H9 (cell line): ENCODE results near the gene UPF2. TPM values are rescaled to one million over a fixed set of nuclear protein-coding genes. Genes with fewer than 3 reads are reported as not detected.

Experiments
- DNase-seq: peaks from one replicate; pipeline ENCODE4 v3.0.0-alpha.2; 2017
- H2AFZ ChIP-seq: one replicate; pipeline ENCODE4 v1.6.1; 2013; ENCODE audit warnings: mild to moderate bottlenecking, low read length, control low read depth, moderate library complexity
- H2AK5ac ChIP-seq: 2 replicates; pipeline ENCODE4 v1.6.1; 2013; ENCODE audit warnings: low read length, control low read depth, mixed read lengths; ENCODE audit not compliant: insufficient read length
- H2BK120ac ChIP-seq: one replicate; pipeline ENCODE4 v1.6.1; 2013; ENCODE audit warnings: low read depth, mild to moderate bottlenecking, low read length, control low read depth, inconsistent platforms; ENCODE audit not compliant: poor library complexity, severe bottlenecking
- H2BK12ac ChIP-seq: 2 replicates; pipeline ENCODE4 v1.6.1; 2013; ENCODE audit warnings: low read length, control low read depth, mixed read lengths, low read depth; ENCODE audit not compliant: insufficient read length
- H2BK15ac ChIP-seq: 2 replicates; pipeline ENCODE4 v1.6.1; 2013; ENCODE audit warnings: low read depth, low read length, control low read depth
- H2BK20ac ChIP-seq: one replicate; pipeline ENCODE4 v1.6.1; 2013; ENCODE audit warnings: low read depth, mild to moderate bottlenecking, low read length, control low read depth, inconsistent platforms; ENCODE audit not compliant: poor library complexity, severe bottlenecking
- H2BK5ac ChIP-seq: 2 replicates; pipeline ENCODE4 v1.6.1; 2013; ENCODE audit warnings: low read length, control low read depth, mixed read lengths; ENCODE audit not compliant: insufficient read length
- H3K14ac ChIP-seq: 2 replicates; pipeline ENCODE4 v1.6.1; 2013; ENCODE audit warnings: low read length, control low read depth; ENCODE audit not compliant: insufficient read depth
- H3K18ac ChIP-seq: 2 replicates; pipeline ENCODE4 v1.6.1; 2013; ENCODE audit warnings: low read depth, mild to moderate bottlenecking, mixed read lengths, low read length, control low read depth; ENCODE audit not compliant: insufficient read length
- H3K23ac ChIP-seq: 2 replicates; pipeline ENCODE4 v1.6.1; 2013; ENCODE audit warnings: low read length, control low read depth, mixed read lengths, low read depth; ENCODE audit not compliant: insufficient read length
- H3K23me2 ChIP-seq: 2 replicates; pipeline ENCODE4 v1.6.1; 2013; ENCODE audit warnings: low read depth, mild to moderate bottlenecking, mixed read lengths, low read length, control low read depth; ENCODE audit not compliant: insufficient read length, poor library complexity, severe bottlenecking
- H3K27ac ChIP-seq: 2 replicates; pipeline ENCODE4 v1.5.1; 2013; ENCODE audit warnings: low read length, control low read depth, mixed read lengths, low read depth; ENCODE audit not compliant: insufficient read length
- H3K27me3 ChIP-seq: 2 replicates; pipeline ENCODE4 v1.6.1; 2013; ENCODE audit warnings: low read length, control low read depth, inconsistent platforms; ENCODE audit not compliant: insufficient read depth
- H3K4ac ChIP-seq: 2 replicates; pipeline ENCODE4 v1.6.1; 2013; ENCODE audit warnings: low read depth, mild to moderate bottlenecking, control low read depth, inconsistent platforms, low read length, moderate library complexity
- H3K4me1 ChIP-seq: 2 replicates; pipeline ENCODE4 v1.6.1; 2013; ENCODE audit warnings: low read length, control low read depth, inconsistent platforms; ENCODE audit not compliant: insufficient read depth
- H3K4me2 ChIP-seq: 2 replicates; pipeline ENCODE4 v1.6.1; 2013; ENCODE audit warnings: low read length, control low read depth, mixed read lengths; ENCODE audit not compliant: insufficient read length, insufficient read depth
- H3K56ac ChIP-seq: 2 replicates; pipeline ENCODE4 v1.6.1; 2013; ENCODE audit warnings: low read depth, mild to moderate bottlenecking, mixed read lengths, low read length, control low read depth; ENCODE audit not compliant: insufficient read length
- H3K79me1 ChIP-seq: 2 replicates; pipeline ENCODE4 v1.6.1; 2013; ENCODE audit warnings: low read depth, mild to moderate bottlenecking, moderate library complexity, low read length, control low read depth, inconsistent platforms; ENCODE audit not compliant: insufficient read depth, poor library complexity, severe bottlenecking
- H3K79me2 ChIP-seq: 2 replicates; pipeline ENCODE4 v1.6.1; 2013; ENCODE audit warnings: low read length, control low read depth, inconsistent platforms; ENCODE audit not compliant: insufficient read depth
- H3K9ac ChIP-seq: 2 replicates; pipeline ENCODE4 v1.6.1; 2013; ENCODE audit warnings: low read length, control low read depth, mixed read lengths; ENCODE audit not compliant: insufficient read length; ENCODE audit errors: extremely low read depth
- H3K9me3 ChIP-seq: one replicate; pipeline ENCODE4 v1.6.1; 2013; ENCODE audit warnings: low read depth, low read length, inconsistent platforms; ENCODE audit not compliant: control insufficient read depth
- H3T11ph ChIP-seq: one replicate; pipeline ENCODE4 v1.6.1; 2013; ENCODE audit warnings: mild to moderate bottlenecking, low read length, control low read depth, inconsistent platforms
- H4K20me1 ChIP-seq: one replicate; pipeline ENCODE4 v1.6.1; 2013; ENCODE audit not compliant: control insufficient read depth, insufficient read length, insufficient read depth
- H4K5ac ChIP-seq: 2 replicates; pipeline ENCODE4 v1.6.1; 2013; ENCODE audit warnings: low read depth, mild to moderate bottlenecking, mixed read lengths, low read length, control low read depth; ENCODE audit not compliant: insufficient read length
- H4K8ac ChIP-seq: replicated peaks from 2 replicates; pipeline ENCODE4 v1.6.1; 2013; ENCODE audit warnings: low read length, control low read depth, mixed read lengths, low read depth; ENCODE audit not compliant: insufficient read length
- H4K91ac ChIP-seq: 2 replicates; pipeline ENCODE4 v1.6.1; 2013; ENCODE audit warnings: low read depth, mild to moderate bottlenecking, moderate library complexity, mixed read lengths, low read length, control low read depth; ENCODE audit not compliant: insufficient read length
- H3K27ac Mint-ChIP-seq, 3 experiments: 2 replicates in 2 of 3; 3 replicates in 1 of 3; pipeline ENCODE4 v1.8.0; 2020 to 2021; ENCODE audit warnings: mixed read lengths in 3 of 3, mild to moderate bottlenecking in 1 of 3, moderate library complexity in 1 of 3
- H3K27me3 Mint-ChIP-seq: 2 replicates; pipeline ENCODE4 v1.8.0; 2021; ENCODE audit warnings: low read depth, mild to moderate bottlenecking, moderate library complexity, mixed read lengths
- H3K36me3 Mint-ChIP-seq, 3 experiments: 2 replicates in 2 of 3; 3 replicates in 1 of 3; pipeline ENCODE4 v1.8.0; 2020 to 2021; ENCODE audit warnings: low read depth in 3 of 3, mixed read lengths in 3 of 3; ENCODE audit not compliant: insufficient read depth in 1 of 3
- H3K4me1 Mint-ChIP-seq, 2 experiments: 2 replicates each; pipeline ENCODE4 v1.8.0; 2020; ENCODE audit warnings: mixed read lengths in 2 of 2
- H3K4me3 Mint-ChIP-seq, 2 experiments: 2 replicates in 1 of 2; 3 replicates in 1 of 2; pipeline ENCODE4 v1.8.0; 2020 to 2021; ENCODE audit warnings: mild to moderate bottlenecking in 2 of 2, mixed read lengths in 2 of 2, moderate library complexity in 1 of 2
- H3K9me3 Mint-ChIP-seq, 2 experiments: 2 replicates in 1 of 2; 3 replicates in 1 of 2; pipeline ENCODE4 v1.8.0; 2020; ENCODE audit warnings: mild to moderate bottlenecking in 2 of 2, mixed read lengths in 2 of 2, moderate library complexity in 1 of 2
- CTCF ChIP-seq: fragments of 200-600 bp; sonication (generic); conservative IDR thresholded peaks from 3 replicates; pipeline ENCODE4 v1.8.0; 2021; ENCODE audit warnings: antibody characterized with exemption, mild to moderate bottlenecking
- WGBS: extraction: QIAGEN DNeasy Blood & Tissue Kit; methylation state at CpG from one replicate; pipeline ENCODE4 v1.1.7; 2013; ENCODE audit warnings: missing lambda C conversion rate, low lambda C conversion rate, mixed read lengths; ENCODE audit not compliant: insufficient read length; ENCODE audit errors: extremely low coverage; 5-methylcytosine and 5-hydroxymethylcytosine counted together
- total RNA-seq: library from RNA; stranded (reverse); gene quantifications from 2 replicates; pipeline ENCODE4 v1.2.1, GENCODE V29; 2021

UPF2 gene
- total RNA-seq, 1 experiment from 2014 or later = 34.1 TPM

GRCh38 chr10:11909618-11910017 lies 133.0 kb downstream of the UPF2 start:
- no peaks in the 10 kb centered on the region for H3K9me3 Mint-ChIP-seq
- H3K36me3 Mint-ChIP-seq = no peaks in the 10 kb centered on the region
- no peaks in the 10 kb centered on the region for H3K79me2 ChIP-seq
- H3K4me1 Mint-ChIP-seq = peaks cover 10 to 11% of the 10 kb centered on the region in 2 experiments
- H2BK20ac ChIP-seq = no peak overlapping the region
- H4K20me1 ChIP-seq = no peaks in the 10 kb centered on the region
- no peak overlapping the region for H2AFZ ChIP-seq
- no peak overlapping the region for H3K27ac ChIP-seq
- no peak overlapping the region for H3K18ac ChIP-seq
- H4K91ac ChIP-seq = no peak overlapping the region
- H2BK12ac ChIP-seq = no peak overlapping the region
- no peak overlapping the region for H2AK5ac ChIP-seq
- no peaks in the 10 kb centered on the region for H3K27me3 ChIP-seq
- no peak overlapping the region for H3K9ac ChIP-seq
- WGBS = no CpG with 5 or more reads among the region's 10 CpGs
- H3K27me3 Mint-ChIP-seq = peaks cover 5% of the 10 kb centered on the region
- H3K14ac ChIP-seq = no peak overlapping the region
- H3K23me2 ChIP-seq = no peaks in the 10 kb centered on the region
- H3K4ac ChIP-seq = no peak overlapping the region
- H2BK15ac ChIP-seq = no peak overlapping the region
- no peak for DNase-seq
- H3K56ac ChIP-seq = no peak overlapping the region
- H4K8ac ChIP-seq = no peak overlapping the region
- no peak for TF ChIP-seq CTCF
- no peak overlapping the region for H2BK5ac ChIP-seq
- no peak overlapping the region for H4K5ac ChIP-seq
- no peak overlapping the region for H3K4me3 Mint-ChIP-seq
- H3K4me1 ChIP-seq = no peaks in the 10 kb centered on the region
- H3K79me1 ChIP-seq = no peaks in the 10 kb centered on the region
- no peak overlapping the region for H3T11ph ChIP-seq
- no peak overlapping the region for H3K4me2 ChIP-seq
- H3K9me3 ChIP-seq = no peaks in the 10 kb centered on the region
- no peak overlapping the region for H3K23ac ChIP-seq
- H3K27ac Mint-ChIP-seq = no peak overlapping the region
- H2BK120ac ChIP-seq = no peak overlapping the region
